GM19324 (cell line): Measurements from ENCODE around the gene PXDN.
"Not testable (repeated sequence)": the region's sequence is repeated elsewhere in the genome, so short reads cannot be mapped to it uniquely, and the experiment has no call there.

Experiments
- ATAC-seq: cut with Tn5 transposase; IDR thresholded peaks from one replicate; pipeline ENCODE4 v1.9.1; 2021; ENCODE audit warnings: mild to moderate bottlenecking, moderate library complexity; ENCODE audit not compliant: unreplicated experiment, low FRiP score

The PXDN gene

GRCh38 chr2:1621976-1622375 lies 122.3 kb downstream of the PXDN start:
- ATAC-seq, result not testable (repeated sequence)

GRCh38 chr2:1621501-1621900 lies 122.8 kb downstream of the PXDN start:
- no peak for ATAC-seq

GRCh38 chr2:1621041-1621440 lies 123.3 kb downstream of the PXDN start:
- ATAC-seq, result no peak

- no peak for ATAC-seq
Observed at GRCh38 chr2:1620081-1620480, 124.2 kb downstream of the PXDN start.

- no peak for ATAC-seq
Observed at GRCh38 chr2:1619556-1619955, 124.8 kb downstream of the PXDN start.

- no peak for ATAC-seq
Observed at GRCh38 chr2:1618974-1619373, 125.3 kb downstream of the PXDN start.

- ATAC-seq, result no peak
Observed at GRCh38 chr2:1618191-1618961, 125.9 kb downstream of the PXDN start.

GRCh38 chr2:1617425-1618021 lies 126.8 kb downstream of the PXDN start:
- no peak for ATAC-seq

- no peak for ATAC-seq
Observed at GRCh38 chr2:1614564-1614963, 129.8 kb downstream of the PXDN start.

GRCh38 chr2:1613731-1614354 lies 130.5 kb downstream of the PXDN start:
- no peak for ATAC-seq

- no peak for ATAC-seq
Observed at GRCh38 chr2:1613078-1613445, 131.3 kb downstream of the PXDN start.

GRCh38 chr2:1612391-1613077 lies 131.8 kb downstream of the PXDN start:
- no peak for ATAC-seq

- no peak for ATAC-seq
Observed at GRCh38 chr2:1611886-1612285, 132.4 kb downstream of the PXDN start.

GRCh38 chr2:1610096-1610485 lies 134.2 kb downstream of the PXDN start:
- ATAC-seq, result no peak

- ATAC-seq, result no peak
Observed at GRCh38 chr2:1609485-1610095, 134.7 kb downstream of the PXDN start.

GRCh38 chr2:1609040-1609439 lies 135.3 kb downstream of the PXDN start:
- ATAC-seq, result no peak

GRCh38 chr2:1607971-1608688 lies 136.2 kb downstream of the PXDN start:
- ATAC-seq, result no peak

GRCh38 chr2:1607236-1607920 lies 136.9 kb downstream of the PXDN start:
- ATAC-seq, result no peak

- ATAC-seq, result no peak
Observed at GRCh38 chr2:1606421-1607235, 137.7 kb downstream of the PXDN start.
